ENCODE data around the gene OAF.

GRCh38 chr11:120217941-120218694 is 7.3 kb downstream of the OAF start:
- TF ChIP-seq, protein P1, sequence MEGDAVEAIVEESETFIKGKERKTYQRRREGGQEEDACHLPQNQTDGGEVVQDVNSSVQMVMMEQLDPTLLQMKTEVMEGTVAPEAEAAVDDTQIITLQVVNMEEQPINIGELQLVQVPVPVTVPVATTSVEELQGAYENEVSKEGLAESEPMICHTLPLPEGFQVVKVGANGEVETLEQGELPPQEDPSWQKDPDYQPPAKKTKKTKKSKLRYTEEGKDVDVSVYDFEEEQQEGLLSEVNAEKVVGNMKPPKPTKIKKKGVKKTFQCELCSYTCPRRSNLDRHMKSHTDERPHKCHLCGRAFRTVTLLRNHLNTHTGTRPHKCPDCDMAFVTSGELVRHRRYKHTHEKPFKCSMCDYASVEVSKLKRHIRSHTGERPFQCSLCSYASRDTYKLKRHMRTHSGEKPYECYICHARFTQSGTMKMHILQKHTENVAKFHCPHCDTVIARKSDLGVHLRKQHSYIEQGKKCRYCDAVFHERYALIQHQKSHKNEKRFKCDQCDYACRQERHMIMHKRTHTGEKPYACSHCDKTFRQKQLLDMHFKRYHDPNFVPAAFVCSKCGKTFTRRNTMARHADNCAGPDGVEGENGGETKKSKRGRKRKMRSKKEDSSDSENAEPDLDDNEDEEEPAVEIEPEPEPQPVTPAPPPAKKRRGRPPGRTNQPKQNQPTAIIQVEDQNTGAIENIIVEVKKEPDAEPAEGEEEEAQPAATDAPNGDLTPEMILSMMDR (IDR thresholded peaks at IDR 0.05; ENCODE audit: borderline replicate concordance, extremely low read depth, low read length, poor library complexity, severe bottlenecking) = no peak
- no peak for TF ChIP-seq EZH2 (IDR thresholded peaks at IDR 0.05; ENCODE audit: borderline replicate concordance, low read depth, low read length, severe bottlenecking)

Measured in DND-41 (cell line).